Measurements from ENCODE around the gene TTLL11.
"Not testable (repeated sequence)": the region's sequence is repeated elsewhere in the genome, so short reads cannot be mapped to it uniquely, and the experiment has no call there.

Gene TTLL11

GRCh38 chr9:122124048-122124447 lies 30.9 kb upstream of the TTLL11 start:
- H3K4me1 ChIP-seq (ENCODE audit: control insufficient read depth, insufficient read depth, low read length) = peaks cover 13% of the 10 kb centered on the region
- H3K27ac ChIP-seq (ENCODE audit: low read depth, low read length) = no peak overlapping the region
- H3K36me3 ChIP-seq (ENCODE audit: control insufficient read depth, insufficient read depth, low read length) = no peaks in the 10 kb centered on the region
- no peak overlapping the region for H3K4me3 ChIP-seq (ENCODE audit: low read depth, low read length)
- H3K9me3 ChIP-seq (ENCODE audit: control insufficient read depth, insufficient read depth, low read length) = no peaks in the 10 kb centered on the region
- H3K9ac ChIP-seq (ENCODE audit: low read depth, low read length) = no peak overlapping the region
- peaks cover 25% of the 10 kb centered on the region for H3K27me3 ChIP-seq (ENCODE audit: control insufficient read depth, insufficient read depth, low read length)

- Histone ChIP-seq H3K9ac (ENCODE audit: low read depth, low read length) (no peak overlapping the region), H3K27ac (ENCODE audit: low read depth, low read length) (no peak overlapping the region), H3K4me3 (ENCODE audit: low read depth, low read length) (no peak overlapping the region), H3K9me3 (ENCODE audit: control insufficient read depth, insufficient read depth, low read length) (no peaks in the 10 kb centered on the region), H3K36me3 (ENCODE audit: control insufficient read depth, insufficient read depth, low read length) (no peaks in the 10 kb centered on the region), H3K27me3 (ENCODE audit: control insufficient read depth, insufficient read depth, low read length) (peaks cover 25% of the 10 kb centered on the region), H3K4me1 (ENCODE audit: control insufficient read depth, insufficient read depth, low read length) (peaks cover 13% of the 10 kb centered on the region)
These were observed 30.0 kb upstream of the TTLL11 start for GRCh38 chr9:122122903-122123632.

- Histone ChIP-seq H3K27me3 (ENCODE audit: control insufficient read depth, insufficient read depth, low read length) (peaks cover 23% of the 10 kb centered on the region), H3K4me1 (ENCODE audit: control insufficient read depth, insufficient read depth, low read length) (peaks cover 13% of the 10 kb centered on the region), H3K27ac (ENCODE audit: low read depth, low read length) (no peak overlapping the region), H3K36me3 (ENCODE audit: control insufficient read depth, insufficient read depth, low read length) (no peaks in the 10 kb centered on the region), H3K4me3 (ENCODE audit: low read depth, low read length) (no peak overlapping the region), H3K9me3 (ENCODE audit: control insufficient read depth, insufficient read depth, low read length) (no peaks in the 10 kb centered on the region), H3K9ac (ENCODE audit: low read depth, low read length) (no peak overlapping the region)
These were observed 29.4 kb upstream of the TTLL11 start for GRCh38 chr9:122122468-122122867.

- no peaks in the 10 kb centered on the region for H3K9me3 ChIP-seq (ENCODE audit: control insufficient read depth, insufficient read depth, low read length)
- no peak overlapping the region for H3K27ac ChIP-seq (ENCODE audit: low read depth, low read length)
- no peaks in the 10 kb centered on the region for H3K36me3 ChIP-seq (ENCODE audit: control insufficient read depth, insufficient read depth, low read length)
- no peak overlapping the region for H3K9ac ChIP-seq (ENCODE audit: low read depth, low read length)
- H3K27me3 ChIP-seq (ENCODE audit: control insufficient read depth, insufficient read depth, low read length) = peaks cover 18% of the 10 kb centered on the region
- peaks cover 13% of the 10 kb centered on the region for H3K4me1 ChIP-seq (ENCODE audit: control insufficient read depth, insufficient read depth, low read length)
- no peak overlapping the region for H3K4me3 ChIP-seq (ENCODE audit: low read depth, low read length)
These were observed 28.8 kb upstream of the TTLL11 start for GRCh38 chr9:122121931-122122330.

- peaks cover 12% of the 10 kb centered on the region for H3K27me3 ChIP-seq (ENCODE audit: control insufficient read depth, insufficient read depth, low read length)
- H3K4me3 ChIP-seq (ENCODE audit: low read depth, low read length) = no peak overlapping the region
- peaks cover 15% of the 10 kb centered on the region for H3K4me1 ChIP-seq (ENCODE audit: control insufficient read depth, insufficient read depth, low read length)
- H3K9ac ChIP-seq (ENCODE audit: low read depth, low read length) = no peak overlapping the region
- no peaks in the 10 kb centered on the region for H3K9me3 ChIP-seq (ENCODE audit: control insufficient read depth, insufficient read depth, low read length)
- no peak overlapping the region for H3K27ac ChIP-seq (ENCODE audit: low read depth, low read length)
- H3K36me3 ChIP-seq (ENCODE audit: control insufficient read depth, insufficient read depth, low read length) = no peaks in the 10 kb centered on the region
These were observed 28.3 kb upstream of the TTLL11 start for GRCh38 chr9:122121391-122121790.

- Histone ChIP-seq H3K27me3 (ENCODE audit: control insufficient read depth, insufficient read depth, low read length) (peaks cover 3% of the 10 kb centered on the region), H3K27ac (ENCODE audit: low read depth, low read length) (no peak overlapping the region), H3K9me3 (ENCODE audit: control insufficient read depth, insufficient read depth, low read length) (no peaks in the 10 kb centered on the region), H3K9ac (ENCODE audit: low read depth, low read length) (no peak overlapping the region), H3K4me3 (ENCODE audit: low read depth, low read length) (no peak overlapping the region), H3K36me3 (ENCODE audit: control insufficient read depth, insufficient read depth, low read length) (no peaks in the 10 kb centered on the region), H3K4me1 (ENCODE audit: control insufficient read depth, insufficient read depth, low read length) (peaks cover 16% of the 10 kb centered on the region)
These were observed 27.4 kb upstream of the TTLL11 start for GRCh38 chr9:122120316-122121071.

GRCh38 chr9:122119721-122120120 lies 26.6 kb upstream of the TTLL11 start:
- Histone ChIP-seq H3K4me1 (ENCODE audit: control insufficient read depth, insufficient read depth, low read length) (peaks cover 20% of the 10 kb centered on the region), H3K4me3 (ENCODE audit: low read depth, low read length) (no peak overlapping the region), H3K36me3 (ENCODE audit: control insufficient read depth, insufficient read depth, low read length) (no peaks in the 10 kb centered on the region), H3K9ac (ENCODE audit: low read depth, low read length) (no peak overlapping the region), H3K27me3 (ENCODE audit: control insufficient read depth, insufficient read depth, low read length) (no peaks in the 10 kb centered on the region), H3K27ac (ENCODE audit: low read depth, low read length) (no peak overlapping the region), H3K9me3 (ENCODE audit: control insufficient read depth, insufficient read depth, low read length) (no peaks in the 10 kb centered on the region)

- no peaks in the 10 kb centered on the region for H3K9me3 ChIP-seq (ENCODE audit: control insufficient read depth, insufficient read depth, low read length)
- no peak overlapping the region for H3K27ac ChIP-seq (ENCODE audit: low read depth, low read length)
- H3K4me3 ChIP-seq (ENCODE audit: low read depth, low read length) = no peak overlapping the region
- H3K9ac ChIP-seq (ENCODE audit: low read depth, low read length) = no peak overlapping the region
- no peaks in the 10 kb centered on the region for H3K27me3 ChIP-seq (ENCODE audit: control insufficient read depth, insufficient read depth, low read length)
- H3K36me3 ChIP-seq (ENCODE audit: control insufficient read depth, insufficient read depth, low read length) = no peaks in the 10 kb centered on the region
- peaks cover 22% of the 10 kb centered on the region for H3K4me1 ChIP-seq (ENCODE audit: control insufficient read depth, insufficient read depth, low read length)
These were observed 26.0 kb upstream of the TTLL11 start for GRCh38 chr9:122119166-122119521.

GRCh38 chr9:122118343-122119165 lies 25.4 kb upstream of the TTLL11 start:
- H3K27ac ChIP-seq (ENCODE audit: low read depth, low read length) = no peak overlapping the region
- no peak overlapping the region for H3K9ac ChIP-seq (ENCODE audit: low read depth, low read length)
- H3K9me3 ChIP-seq (ENCODE audit: control insufficient read depth, insufficient read depth, low read length) = no peaks in the 10 kb centered on the region

GRCh38 chr9:122117241-122117640 lies 24.1 kb upstream of the TTLL11 start:
- not testable (repeated sequence) for H3K36me3 ChIP-seq (ENCODE audit: control insufficient read depth, insufficient read depth, low read length); H3K27me3 ChIP-seq (ENCODE audit: control insufficient read depth, insufficient read depth, low read length); H3K9me3 ChIP-seq (ENCODE audit: control insufficient read depth, insufficient read depth, low read length); H3K9ac ChIP-seq (ENCODE audit: low read depth, low read length); H3K4me3 ChIP-seq (ENCODE audit: low read depth, low read length); H3K27ac ChIP-seq (ENCODE audit: low read depth, low read length)
- H3K4me1 ChIP-seq (ENCODE audit: control insufficient read depth, insufficient read depth, low read length) = peaks cover 19% of the 10 kb centered on the region

More at GRCh38 chr9:122118343-122119165, 25.4 kb upstream of the TTLL11 start:
- no peak overlapping the region for H3K4me3 ChIP-seq (ENCODE audit: low read depth, low read length)
- H3K27me3 ChIP-seq (ENCODE audit: control insufficient read depth, insufficient read depth, low read length) = no peaks in the 10 kb centered on the region
- peaks cover 22% of the 10 kb centered on the region for H3K4me1 ChIP-seq (ENCODE audit: control insufficient read depth, insufficient read depth, low read length)
- no peaks in the 10 kb centered on the region for H3K36me3 ChIP-seq (ENCODE audit: control insufficient read depth, insufficient read depth, low read length)

Data from HUES48 (cell line).